H1 (cell line): Measurements from ENCODE around the gene LPAR2. TPM values are rescaled to one million over a fixed set of nuclear protein-coding genes. Genes with fewer than 3 reads are reported as not detected.

Experiments used
- CTCF ChIA-PET: fragments of 300-600 bp; sonication (Branson Sonifier 250); formaldehyde crosslinking; loops from one replicate; lab custom pipeline; 2021; ENCODE audit not compliant: partially characterized antibody; lab: Charles Lee
- POLR2A ChIA-PET: fragments of 300-600 bp; sonication (Branson Sonifier 250); formaldehyde crosslinking; loops from one replicate; lab custom pipeline; 2021; ENCODE audit warnings: inconsistent platforms; ENCODE audit not compliant: partially characterized antibody; lab: Charles Lee
- DNase-seq, 2 experiments: peaks; one replicate each; pipeline versions ENCODE4 v3.0.0 to v3.0.0-alpha.2; 2010 to 2022; ENCODE audit warnings: low spot score in 2 of 2, low read depth in 1 of 2, mixed read lengths in 1 of 2
- FAIRE-seq: peaks from 2 replicates; lab custom pipeline; 2011; peaks lifted over from hg19 to GRCh38; lab: Jason Lieb, UNC
- H2AFZ ChIP-seq: 2 replicates; pipeline ENCODE4 v1.8.1; 2012; ENCODE audit warnings: low read length, inconsistent platforms
- H2AK5ac ChIP-seq: 2 replicates; pipeline ENCODE4 v1.6.1; 2013; ENCODE audit warnings: low read depth, low read length
- H2BK120ac ChIP-seq: replicated peaks from 2 replicates; pipeline ENCODE3; 2013; ENCODE audit warnings: low read depth, low read length, inconsistent platforms
- H2BK12ac ChIP-seq: 2 replicates; pipeline ENCODE4 v1.6.1; 2013; ENCODE audit warnings: low read depth, low read length
- H2BK15ac ChIP-seq: 2 replicates; pipeline ENCODE4 v1.6.1; 2013; ENCODE audit warnings: low read length
- H2BK20ac ChIP-seq: 2 replicates; pipeline ENCODE4 v1.6.1; 2013; ENCODE audit warnings: low read length
- H2BK5ac ChIP-seq: 2 replicates; pipeline ENCODE4 v1.6.1; 2013; ENCODE audit warnings: low read depth, low read length
- H3K14ac ChIP-seq: 2 replicates; pipeline ENCODE4 v1.6.1; 2013; ENCODE audit warnings: inconsistent platforms; ENCODE audit not compliant: insufficient read length
- H3K18ac ChIP-seq: 2 replicates; pipeline ENCODE4 v1.6.1; 2013; ENCODE audit warnings: low read length; ENCODE audit errors: extremely low read depth
- H3K23ac ChIP-seq: 2 replicates; pipeline ENCODE4 v1.6.1; 2013; ENCODE audit warnings: inconsistent platforms; ENCODE audit not compliant: insufficient read length
- H3K23me2 ChIP-seq: 2 replicates; pipeline ENCODE4 v1.6.1; 2013; ENCODE audit warnings: low read depth, low read length
- H3K27ac ChIP-seq: 2 replicates; pipeline ENCODE4 v1.6.1; 2011; ENCODE audit warnings: low read depth, low read length, inconsistent platforms
- H3K27me3 ChIP-seq, 4 experiments: replicated peaks in 1 of 4; 1 replicate in 1 of 4; 2 replicates in 3 of 4; pipeline versions ENCODE4 v1.6.1 to v1.8.1; 2011 to 2013; ENCODE audit warnings: low read length in 3 of 4, mild to moderate bottlenecking in 3 of 4, inconsistent platforms in 2 of 4, mixed read lengths in 2 of 4, moderate library complexity in 1 of 4; ENCODE audit not compliant: control insufficient read depth in 3 of 4, insufficient read depth in 3 of 4; ENCODE audit errors: extremely low read depth in 1 of 4
- H3K36me3 ChIP-seq, 4 experiments: 2 replicates each; pipeline versions ENCODE4 v1.6.1 to v1.8.1; 2011 to 2013; ENCODE audit warnings: mild to moderate bottlenecking in 4 of 4, low read length in 3 of 4, moderate library complexity in 2 of 4, control low read depth in 1 of 4, inconsistent platforms in 1 of 4; ENCODE audit not compliant: insufficient read depth in 4 of 4, control insufficient read depth in 2 of 4
- H3K4ac ChIP-seq: replicated peaks from 2 replicates; pipeline ENCODE3; 2013; ENCODE audit warnings: low read length, low read depth, mixed read lengths, inconsistent platforms; ENCODE audit not compliant: insufficient read length
- H3K4me1 ChIP-seq, 4 experiments: replicated peaks in 1 of 4; 1 replicate in 1 of 4; 2 replicates in 3 of 4; pipeline versions ENCODE4 v1.6.1 to v1.8.1; 2011 to 2013; ENCODE audit warnings: low read length in 3 of 4, inconsistent platforms in 2 of 4, mixed read lengths in 1 of 4; ENCODE audit not compliant: insufficient read depth in 4 of 4, control insufficient read depth in 3 of 4
- H3K4me2 ChIP-seq, 2 experiments: 2 replicates each; pipeline versions ENCODE4 v1.6.1 to v1.8.1; 2011 to 2013; ENCODE audit warnings: low read depth in 2 of 2, low read length in 2 of 2, control low read depth in 1 of 2, inconsistent platforms in 1 of 2, mild to moderate bottlenecking in 1 of 2; ENCODE audit not compliant: insufficient read depth in 1 of 2
- H3K4me3 ChIP-seq, 4 experiments: fragments of 200-600, 300-600 bp in 1 of 4; sonication (generic), shearing (Covaris generic), sonication (Bioruptor Twin) in 1 of 4; 2 replicates each; pipeline versions ENCODE4 v1.5.1 to v1.8.1; 2011 to 2016; ENCODE audit warnings: low read length in 4 of 4, low read depth in 3 of 4, control low read depth in 2 of 4, inconsistent platforms in 2 of 4, mild to moderate bottlenecking in 2 of 4, mixed read lengths in 1 of 4, moderate library complexity in 1 of 4; ENCODE audit not compliant: insufficient read depth in 2 of 4; ENCODE audit errors: extremely low read depth in 1 of 4
- H3K56ac ChIP-seq: replicated peaks from 2 replicates; pipeline ENCODE3; 2013; ENCODE audit warnings: low read depth, mild to moderate bottlenecking, mixed read lengths, low read length, inconsistent platforms; ENCODE audit not compliant: insufficient read length
- H3K79me1 ChIP-seq: 2 replicates; pipeline ENCODE4 v1.6.1; 2013; ENCODE audit warnings: low read depth, low read length, control low read depth
- H3K79me2 ChIP-seq, 2 experiments: 2 replicates each; pipeline versions ENCODE4 v1.6.1 to v1.8.1; 2012 to 2013; ENCODE audit warnings: low read length in 2 of 2, mild to moderate bottlenecking in 2 of 2, inconsistent platforms in 1 of 2; ENCODE audit not compliant: insufficient read depth in 2 of 2, control insufficient read depth in 1 of 2
- H3K9ac ChIP-seq, 4 experiments: replicated peaks in 1 of 4; 1 replicate in 1 of 4; 2 replicates in 3 of 4; pipeline versions ENCODE4 v1.6.1 to v1.8.1; 2011 to 2013; ENCODE audit warnings: low read depth in 3 of 4, low read length in 3 of 4, control low read depth in 2 of 4, mild to moderate bottlenecking in 2 of 4, moderate library complexity in 2 of 4, inconsistent platforms in 1 of 4; ENCODE audit errors: extremely low read depth in 1 of 4
- H3K9me3 ChIP-seq, 2 experiments: 2 replicates each; pipeline versions ENCODE4 v1.6.1 to v1.8.1; 2012 to 2013; ENCODE audit warnings: mild to moderate bottlenecking in 2 of 2, moderate library complexity in 2 of 2, control low read depth in 1 of 2, inconsistent platforms in 1 of 2, low read depth in 1 of 2, low read length in 1 of 2, mixed read lengths in 1 of 2; ENCODE audit not compliant: insufficient read depth in 2 of 2
- H4K20me1 ChIP-seq, 2 experiments: replicated peaks in 1 of 2; 2 replicates each; pipeline versions ENCODE3 to v1.8.1; 2011 to 2013; ENCODE audit warnings: inconsistent platforms in 2 of 2, low read length in 2 of 2, mild to moderate bottlenecking in 1 of 2; ENCODE audit not compliant: insufficient read depth in 2 of 2, control insufficient read depth in 1 of 2
- H4K5ac ChIP-seq: 2 replicates; pipeline ENCODE4 v1.6.1; 2013; ENCODE audit warnings: low read length, low read depth, mixed read lengths, inconsistent platforms; ENCODE audit not compliant: insufficient read length
- H4K8ac ChIP-seq: 2 replicates; pipeline ENCODE4 v1.8.0; 2013; ENCODE audit warnings: mild to moderate bottlenecking, moderate library complexity, low read length, inconsistent platforms; ENCODE audit not compliant: insufficient read depth; ENCODE audit errors: extremely low read depth
- H4K91ac ChIP-seq: replicated peaks from 2 replicates; pipeline ENCODE3; 2013; ENCODE audit warnings: low read length, mixed read lengths, inconsistent platforms; ENCODE audit not compliant: insufficient read length
- BCL11A ChIP-seq, 2 experiments: IDR thresholded peaks; one replicate each; pipeline ENCODE4 v1.6.1; 2011; ENCODE audit warnings: low read depth in 2 of 2, low read length in 2 of 2, mild to moderate bottlenecking in 2 of 2
- CHD2 ChIP-seq: IDR thresholded peaks from 2 replicates; pipeline ENCODE4 v1.6.1; 2012; ENCODE audit warnings: low read length, improper control_type of control experiment
- CTBP2 ChIP-seq: IDR thresholded peaks from 2 replicates; pipeline ENCODE4 v1.7.0; 2011; ENCODE audit warnings: borderline replicate concordance, mild to moderate bottlenecking, moderate library complexity, mixed read lengths, low read length; ENCODE audit not compliant: insufficient read depth, insufficient read length
- EZH2 ChIP-seq: fragments of 200-600 bp; sonication (generic); IDR thresholded peaks from 2 replicates; pipeline ENCODE4 v1.7.1; 2012; ENCODE audit warnings: low read depth, mild to moderate bottlenecking, moderate library complexity, low read length, inconsistent platforms; ENCODE audit not compliant: severe bottlenecking
- GABPA ChIP-seq: IDR thresholded peaks from 2 replicates; pipeline ENCODE4 v1.6.1; 2011; ENCODE audit warnings: mild to moderate bottlenecking, low read length, moderate library complexity, borderline replicate concordance; ENCODE audit not compliant: insufficient read depth
- GTF2F1 ChIP-seq: IDR thresholded peaks from 2 replicates; pipeline ENCODE4 v1.6.1; 2012; ENCODE audit warnings: low read depth, low read length, improper control_type of control experiment, borderline replicate concordance
- MAFK ChIP-seq: IDR thresholded peaks from 2 replicates; pipeline ENCODE4 v1.6.1; 2012; ENCODE audit warnings: low read depth, mild to moderate bottlenecking, improper control_type of control experiment, low read length
- NRF1 ChIP-seq: IDR thresholded peaks from 2 replicates; pipeline ENCODE4 v1.6.1; 2011; ENCODE audit warnings: mild to moderate bottlenecking, low read depth, low read length, improper control_type of control experiment
- PHF8 ChIP-seq: fragments of 200-600 bp; sonication (generic); conservative IDR thresholded peaks from 2 replicates; pipeline ENCODE4 v1.7.1; 2012; ENCODE audit warnings: low read depth, mild to moderate bottlenecking, inconsistent platforms, low read length, moderate library complexity
- POU5F1 ChIP-seq: IDR thresholded peaks from 2 replicates; pipeline ENCODE4 v1.6.1; 2011; ENCODE audit warnings: low read depth, mild to moderate bottlenecking, low read length, moderate library complexity
- RXRA ChIP-seq: IDR thresholded peaks from 2 replicates; pipeline ENCODE4 v1.6.1; 2011; ENCODE audit warnings: low read depth, mild to moderate bottlenecking, low read length, moderate library complexity; ENCODE audit not compliant: insufficient read depth
- SIX5 ChIP-seq: IDR thresholded peaks from 2 replicates; pipeline ENCODE4 v1.6.1; 2011; ENCODE audit warnings: mild to moderate bottlenecking, low read depth, low read length
- TAF1 ChIP-seq: IDR thresholded peaks from 2 replicates; pipeline ENCODE4 v1.6.1; 2011; ENCODE audit warnings: mild to moderate bottlenecking, low read depth, low read length
- TEAD4 ChIP-seq: IDR thresholded peaks from 2 replicates; pipeline ENCODE4 v1.6.1; 2012; ENCODE audit warnings: low read depth, low read length, inconsistent platforms, mixed read lengths
- WGBS, 2 experiments: shearing (Covaris generic) in 1 of 2; methylation state at CpG; one replicate each; pipeline versions ENCODE4 v1.1.6 to v1.1.7; 2013 to 2015; ENCODE audit warnings: low lambda C conversion rate in 2 of 2, mixed read lengths in 2 of 2, inconsistent platforms in 1 of 2, low coverage in 1 of 2, missing lambda C conversion rate in 1 of 2; ENCODE audit not compliant: insufficient replicate concordance in 2 of 2, insufficient coverage in 1 of 2, insufficient read length in 1 of 2; ENCODE audit errors: extremely low coverage in 1 of 2, missing lambda C conversion rate in 1 of 2; 5-methylcytosine and 5-hydroxymethylcytosine counted together
- polyA plus RNA-seq, 7 experiments: library from polyadenylated mRNA; depleted of rRNA in 3 of 7; stranded (reverse) in 5 of 7; unstranded in 2 of 7; fragments of >200 nt in 5 of 7; fragments of 200-250 nt in 2 of 7; gene quantifications; 1 replicate in 5 of 7; 2 replicates in 1 of 7; 4 replicates in 1 of 7; pipeline versions ENCODE4 v1.2.1 to v1.2.3, GENCODE V29; 2011 to 2013; ENCODE audit warnings: missing spikeins in 2 of 7, mixed read lengths in 2 of 7
- total RNA-seq: library from RNA; stranded (reverse); fragmentation: NEBNext Ultra II Directional; extraction: Animal tissue kit (Norgen Biotek cat#: 25700); gene quantifications from 2 replicates; pipeline ENCODE4 v1.2.1, GENCODE V29; 2021

The LPAR2 gene
- total and polyA plus RNA-seq, 2 of the 8 experiments (the other 6 are each of a cell fraction or from before 2014, with no cell fraction given): 47.6 to 70.2 TPM

DNA sequence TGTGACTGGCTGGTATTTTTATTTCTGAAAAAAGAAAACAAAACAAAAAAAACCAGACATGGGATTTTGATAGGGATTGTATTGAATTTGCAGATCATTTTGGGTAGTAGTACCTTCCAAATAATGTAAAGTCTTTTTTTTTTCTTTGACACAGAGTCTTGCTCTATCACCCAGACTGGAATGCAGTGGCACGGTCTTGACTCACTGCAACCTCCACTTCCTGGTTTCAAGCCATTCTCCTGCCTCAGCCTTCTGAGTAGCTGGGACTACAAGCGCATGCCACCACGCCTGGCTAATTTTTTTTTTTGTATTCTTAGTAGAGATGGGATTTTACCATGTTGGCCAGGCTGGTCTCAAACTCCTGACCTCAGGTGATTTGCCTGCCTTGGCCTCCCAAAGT lies 44.8 kb upstream of the LPAR2 start:
- FAIRE-seq (no peak), DNase-seq (no peak)
- Histone ChIP-seq H3K4me1 (peaks cover 0 to 6% (median under 1%) of the 10 kb centered on the region in 4 experiments; a peak in 4 of 7 replicates), H3K4me2 (no peak overlapping the region), H2BK12ac (no peak overlapping the region), H4K91ac (no peak overlapping the region), H3K56ac (no peak overlapping the region), H2AK5ac (no peak overlapping the region), H3K27me3 (no peaks in the 10 kb centered on the region), H3K9ac (no peak overlapping the region), H3K23me2 (peaks cover 7% of the 10 kb centered on the region), H3K27ac (no peak overlapping the region), H4K5ac (no peak overlapping the region), H3K4me3 (no peak overlapping the region), H3K36me3 (peaks cover 2 to 36% (median 13%) of the 10 kb centered on the region in 4 experiments; a peak in 5 of 8 replicates), H2AFZ (no peak overlapping the region), H2BK20ac (no peak overlapping the region), H2BK120ac (no peak overlapping the region), H2BK5ac (no peak overlapping the region), H3K79me1 (peaks cover 8% of the 10 kb centered on the region), H4K20me1 (peaks cover 0 to 10% of the 10 kb centered on the region in 2 experiments), H4K8ac (no peak overlapping the region), H3K9me3 (no peaks in the 10 kb centered on the region), H3K14ac (no peak overlapping the region), H3K23ac (no peak overlapping the region), H3K4ac (no peak overlapping the region), H3K18ac (no peak overlapping the region), H2BK15ac (no peak overlapping the region), H3K79me2 (peaks cover 6 to 76% of the 10 kb centered on the region in 2 experiments)
- 96% methylated on average over 3 of the region's 3 CpGs; no CpG with 5 or more reads in 1 of the 2 experiments for WGBS, 2 experiments
- ChIA-PET POLR2A (interaction anchor here (1.2 to 1.7 kb wide), 3 partner anchors 11 to 14 kb away, joined by 4 to 9 read pairs (median 8); no protein-coding TSS in a partner anchor), CTCF (interaction anchor here (0.6 to 1.3 kb wide), 2 partner anchors 12 to 32 kb away, joined by 3 to 6 read pairs; no protein-coding TSS in a partner anchor)
- no peak for TF ChIP-seq TEAD4
- no peak for TF ChIP-seq POU5F1
- no peak for TF ChIP-seq BCL11A (IDR thresholded peaks at IDR 0.05; ENCODE audit: low read depth in 2 of 2, low read length in 2 of 2)
- TF ChIP-seq NRF1: no peak
- no peak for TF ChIP-seq GTF2F1
- TF ChIP-seq SIX5: no peak
- no peak for TF ChIP-seq TAF1
- TF ChIP-seq EZH2: no peak
- TF ChIP-seq MAFK: no peak
- TF ChIP-seq CHD2: no peak
- TF ChIP-seq RXRA: no peak
- no peak for TF ChIP-seq GABPA
- no peak for TF ChIP-seq PHF8
- TF ChIP-seq CTBP2: no peak
